Vagina (tissue), 2 donors: Measurements from ENCODE around the gene CCNY. TPM values are rescaled to one million over a fixed set of nuclear protein-coding genes. Genes with fewer than 3 reads are reported as not detected.

Experiments
- DNase-seq, 2 donors: peaks; one replicate each; pipeline ENCODE4 v3.0.0-alpha.2; 2017; ENCODE audit errors: extremely low spot score in 2 of 2
- H3K27ac ChIP-seq: fragments of 200-600 bp; sonication (generic); one replicate; pipeline ENCODE4 v1.5.1; 2019
- H3K27me3 ChIP-seq: fragments of 200-600 bp; sonication (generic); one replicate; pipeline ENCODE4 v1.5.1; 2019
- H3K36me3 ChIP-seq, 2 donors: fragments of 200-600 bp; sonication (generic); one replicate each; pipeline ENCODE4 v1.5.1; 2017 to 2019
- H3K4me1 ChIP-seq: fragments of 200-600 bp; sonication (generic); one replicate; pipeline ENCODE4 v1.5.1; 2019
- H3K4me3 ChIP-seq, 2 donors: fragments of 200-600 bp; sonication (generic); 1 replicate in 1 of 2; 2 replicates in 1 of 2; pipeline ENCODE4 v1.5.1; 2016 to 2019
- H3K9me3 ChIP-seq: fragments of 200-600 bp; sonication (generic); one replicate; pipeline ENCODE4 v1.5.1; 2019
- CTCF ChIP-seq, 3 experiments: fragments of 450-650 bp in 2 of 3; fragments of 200-600 bp in 1 of 3; sonication (generic) in 1 of 3; IDR thresholded peaks; one replicate each; pipeline ENCODE4 v1.5.1; 2017 to 2019; ENCODE audit warnings: antibody characterized with exemption in 3 of 3, mild to moderate bottlenecking in 2 of 3, moderate library complexity in 2 of 3
- POLR2A ChIP-seq, 2 donors: fragments of 450-650 bp; IDR thresholded peaks; one replicate each; pipeline ENCODE4 v1.6.1; 2017; ENCODE audit warnings: antibody characterized with exemption in 2 of 2, mild to moderate bottlenecking in 2 of 2, moderate library complexity in 2 of 2
- POLR2AphosphoS5 ChIP-seq, 2 donors: sonication (generic); formaldehyde crosslinking; IDR thresholded peaks; one replicate each; pipeline ENCODE4 v1.9.0; 2017; ENCODE audit warnings: antibody characterized with exemption in 2 of 2, mild to moderate bottlenecking in 2 of 2, low read depth in 1 of 2; ENCODE audit not compliant: insufficient read depth in 1 of 2
- intact Hi-C: fragments of 100-400 bp; cut with DNase I; formaldehyde crosslinking; loops from one replicate; pipeline ENCODE4 v1.15.1; 2023
- total RNA-seq: library from RNA; depleted of rRNA; stranded (reverse); fragments of >200 nt; gene quantifications from one replicate; pipeline ENCODE4 v1.2.3, GENCODE V29; 2016

CCNY gene
- total RNA-seq, 1 donor from 2014 or later, result 28.5 TPM

GRCh38 chr10:35424680-35425285, 88.5 kb downstream of the CCNY start:
- no peak for TF ChIP-seq POLR2A (IDR thresholded peaks at IDR 0.05)
- TF ChIP-seq CTCF (IDR thresholded peaks at IDR 0.05), result no peak
- no peak for TF ChIP-seq POLR2AphosphoS5 (IDR thresholded peaks at IDR 0.05; ENCODE audit: insufficient read depth in 1 of 2, low read depth in 1 of 2)
- intact Hi-C loops, result no loop called here

GRCh38 chr10:35425595-35425994, 89.3 kb downstream of the CCNY start:
- intact Hi-C loops, result no loop called here
- Histone ChIP-seq H3K4me3 (no peak overlapping the region), H3K4me1 (peaks cover 58% of the 10 kb centered on the region), H3K36me3 (no peaks in the 10 kb centered on the region), H3K9me3 (no peaks in the 10 kb centered on the region), H3K27me3 (no peaks in the 10 kb centered on the region), H3K27ac (peak overlapping the region; percentile 89)
- no peak for DNase-seq
- TF ChIP-seq POLR2AphosphoS5 (IDR thresholded peaks at IDR 0.05; ENCODE audit: insufficient read depth in 1 of 2, low read depth in 1 of 2) (no peak), POLR2A (IDR thresholded peaks at IDR 0.05) (no peak)

More at GRCh38 chr10:35424680-35425285, 88.5 kb downstream of the CCNY start:
- no peak for DNase-seq
- H3K36me3 ChIP-seq, result no peaks in the 10 kb centered on the region
- H3K27me3 ChIP-seq, result no peaks in the 10 kb centered on the region
- H3K4me1 ChIP-seq, result peaks cover 65% of the 10 kb centered on the region
- no peak overlapping the region for H3K4me3 ChIP-seq
- peak overlapping the region; percentile 89 for H3K27ac ChIP-seq
- no peaks in the 10 kb centered on the region for H3K9me3 ChIP-seq

GRCh38 chr10:35426657-35427056, 90.3 kb downstream of the CCNY start:
- H3K9me3 ChIP-seq, result no peaks in the 10 kb centered on the region
- H3K4me3 ChIP-seq, result no peak overlapping the region
- intact Hi-C loops, result no loop called here
- no peaks in the 10 kb centered on the region for H3K36me3 ChIP-seq
- H3K4me1 ChIP-seq, result peaks cover 48% of the 10 kb centered on the region
- DNase-seq, result no peak
- no peak for TF ChIP-seq POLR2AphosphoS5 (IDR thresholded peaks at IDR 0.05; ENCODE audit: insufficient read depth in 1 of 2, low read depth in 1 of 2)
- no peak for TF ChIP-seq POLR2A (IDR thresholded peaks at IDR 0.05)
- no peak for TF ChIP-seq CTCF (IDR thresholded peaks at IDR 0.05)
- no peak overlapping the region for H3K27ac ChIP-seq
- no peaks in the 10 kb centered on the region for H3K27me3 ChIP-seq

GRCh38 chr10:35427543-35427942, 91.2 kb downstream of the CCNY start:
- no peak overlapping the region for H3K4me3 ChIP-seq
- H3K4me1 ChIP-seq, result peaks cover 44% of the 10 kb centered on the region
- H3K27ac ChIP-seq, result no peak overlapping the region
- intact Hi-C loops, result no loop called here
- H3K27me3 ChIP-seq, result no peaks in the 10 kb centered on the region
- no peak for DNase-seq
- TF ChIP-seq CTCF (IDR thresholded peaks at IDR 0.05) (no peak), POLR2A (IDR thresholded peaks at IDR 0.05) (no peak), POLR2AphosphoS5 (IDR thresholded peaks at IDR 0.05; ENCODE audit: insufficient read depth in 1 of 2, low read depth in 1 of 2) (no peak)
- H3K9me3 ChIP-seq, result no peaks in the 10 kb centered on the region
- no peaks in the 10 kb centered on the region for H3K36me3 ChIP-seq

GRCh38 chr10:35428521-35428920, 92.2 kb downstream of the CCNY start:
- H3K36me3 ChIP-seq, result no peaks in the 10 kb centered on the region
- H3K27me3 ChIP-seq, result no peaks in the 10 kb centered on the region
- intact Hi-C loops, result no loop called here
- TF ChIP-seq POLR2AphosphoS5 (IDR thresholded peaks at IDR 0.05; ENCODE audit: insufficient read depth in 1 of 2, low read depth in 1 of 2) (no peak), POLR2A (IDR thresholded peaks at IDR 0.05) (no peak), CTCF (IDR thresholded peaks at IDR 0.05) (no peak)
- DNase-seq, result no peak
- peaks cover 35% of the 10 kb centered on the region for H3K4me1 ChIP-seq
- no peak overlapping the region for H3K27ac ChIP-seq
- no peak overlapping the region for H3K4me3 ChIP-seq
- no peaks in the 10 kb centered on the region for H3K9me3 ChIP-seq
